Erythroblast (primary cell): ENCODE measurements around the gene DHRS3.

Experiments
- GATA1 ChIP-seq: IDR thresholded peaks from 2 replicates; pipeline ENCODE4 v1.6.1; 2011; ENCODE audit warnings: low read depth, mild to moderate bottlenecking, control low read depth, low read length, moderate library complexity
- POLR2A ChIP-seq: IDR thresholded peaks from 2 replicates; pipeline ENCODE4 v1.6.1; 2011; ENCODE audit warnings: mild to moderate bottlenecking, low read length

DNA sequence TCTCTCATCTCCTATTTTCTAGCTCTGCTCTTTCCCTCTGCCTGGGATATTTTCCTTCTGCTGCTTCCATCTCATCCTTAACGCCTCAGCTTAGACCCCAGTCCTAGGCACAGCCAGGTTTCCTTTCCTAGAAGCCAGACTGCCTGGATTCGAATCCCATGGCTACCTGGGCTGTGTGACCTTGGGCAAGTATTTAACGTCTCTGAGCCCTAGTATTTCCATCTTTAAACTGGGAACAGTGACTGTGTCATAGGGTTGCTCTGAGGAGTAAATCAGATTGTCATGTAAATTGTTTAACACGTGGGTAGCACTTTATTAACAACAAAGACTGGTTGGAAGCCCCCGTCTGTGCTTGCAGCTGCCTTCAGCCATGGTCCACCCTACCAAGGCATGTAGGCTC is 18.4 kb downstream of the DHRS3 start:
- TF ChIP-seq POLR2A (no peak), GATA1 (no peak)
